Fibroblast of gingiva (primary cell): ENCODE data around the gene CDH18.

Experiments
- DNase-seq: peaks from one replicate; pipeline ENCODE4 v3.0.0-alpha.2; 2011; ENCODE audit warnings: low read depth

The CDH18 gene

DNA sequence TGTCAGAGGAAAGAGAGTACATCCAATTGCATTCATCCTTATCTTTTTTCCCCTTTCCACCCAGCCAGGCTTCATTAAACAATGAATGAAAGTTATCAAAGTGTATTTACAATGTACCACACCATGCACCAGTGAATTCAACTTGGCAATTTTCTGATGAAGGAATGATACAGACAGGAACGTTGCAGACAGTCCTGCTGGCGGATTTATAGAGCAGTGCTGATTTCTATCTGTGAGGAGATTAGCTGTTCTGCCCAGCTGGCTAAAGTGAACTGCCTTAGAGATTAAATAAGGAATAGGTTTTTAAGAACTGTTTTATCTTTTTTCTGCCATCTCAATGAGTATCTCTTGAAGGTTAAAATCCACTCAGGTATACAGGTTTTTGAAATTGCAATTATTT is 403.9 kb downstream of the CDH18 start:
- no peak for DNase-seq

GRCh38 chr5:19577882-19578281 is 410.1 kb downstream of the CDH18 start:
- no peak for DNase-seq

DNA sequence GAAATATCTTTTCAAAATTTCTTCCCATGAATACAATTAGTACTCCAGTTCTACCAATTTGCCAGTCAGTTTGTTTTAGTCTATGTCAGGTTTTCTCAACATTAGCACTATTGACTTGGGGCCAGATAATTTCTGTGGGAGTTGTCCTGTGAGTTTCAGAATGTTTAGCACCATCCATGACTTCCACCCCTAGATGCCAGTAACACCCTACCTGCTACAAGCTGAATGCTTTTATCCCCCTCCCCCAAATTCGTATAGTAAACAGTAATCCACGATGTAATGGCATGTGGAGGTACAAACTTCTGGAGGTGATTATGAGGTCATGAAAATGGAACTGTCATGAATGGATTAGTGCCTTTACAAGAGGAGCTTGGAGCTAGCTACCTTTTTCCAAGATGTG is 420.0 kb downstream of the CDH18 start:
- no peak for DNase-seq

DNA sequence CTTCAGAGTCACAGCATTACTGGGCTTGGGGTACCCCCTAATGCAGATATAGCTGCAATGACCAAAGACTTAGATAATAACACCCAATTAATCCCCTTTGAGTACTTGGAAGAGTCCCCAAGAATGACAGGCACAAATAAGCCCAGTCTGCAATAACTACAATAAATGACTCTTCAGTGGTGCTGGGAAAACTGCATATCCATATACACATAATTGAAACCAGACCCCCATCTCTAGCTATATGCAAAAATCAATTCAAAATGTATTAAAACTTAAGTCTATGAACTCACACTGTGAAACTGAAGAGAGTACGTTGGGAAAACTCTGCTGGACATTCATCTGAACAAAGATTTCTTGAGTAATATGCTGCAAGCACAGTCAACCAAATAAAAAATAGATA is 422.5 kb downstream of the CDH18 start:
- DNase-seq = no peak

DNA sequence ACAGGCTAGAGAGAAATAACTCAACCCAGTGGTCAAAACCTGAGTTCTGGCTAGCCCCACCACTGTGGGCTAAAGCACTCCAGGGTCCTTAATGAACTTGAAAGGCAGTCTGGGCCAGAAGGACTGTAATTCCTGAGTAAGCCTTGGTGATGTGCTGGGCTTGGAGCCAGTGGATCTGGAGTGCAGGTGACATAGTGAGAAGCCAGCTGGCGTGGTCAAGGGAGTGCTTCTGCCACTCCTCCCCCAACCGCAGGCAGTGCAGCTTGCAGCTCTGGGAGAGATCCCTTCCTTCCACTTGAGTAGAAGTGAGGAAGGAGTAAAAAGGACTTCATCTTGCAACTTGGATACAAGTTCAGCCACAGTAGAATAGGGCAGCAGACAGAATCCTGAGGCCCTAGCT is 424.0 kb downstream of the CDH18 start:
- no peak for DNase-seq

GRCh38 chr5:19555876-19556275 is 432.1 kb downstream of the CDH18 start:
- no peak for DNase-seq

GRCh38 chr5:19555436-19555835 is 432.6 kb downstream of the CDH18 start:
- no peak for DNase-seq

DNA sequence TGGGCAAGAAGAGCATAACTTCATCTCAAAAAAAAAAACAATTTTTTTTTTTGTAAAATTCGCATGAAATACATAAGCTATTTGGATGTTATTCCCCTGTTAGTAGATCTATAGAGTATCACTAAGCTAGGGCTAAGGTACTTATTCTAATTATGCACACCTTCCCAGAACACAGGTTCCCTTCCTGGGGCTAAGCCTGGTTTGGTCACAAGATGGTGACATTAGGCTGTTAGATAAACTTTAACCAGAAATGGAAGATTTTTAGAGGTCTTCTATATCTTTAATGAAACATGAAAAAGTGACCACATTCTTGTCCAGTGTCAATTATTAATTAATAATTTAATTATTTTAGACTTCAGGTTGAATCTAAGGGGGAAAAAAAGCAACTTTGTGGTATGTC is 433.5 kb downstream of the CDH18 start:
- no peak for DNase-seq

GRCh38 chr5:19547640-19548039 is 440.4 kb downstream of the CDH18 start:
- peak; percentile 2 for DNase-seq

DNA sequence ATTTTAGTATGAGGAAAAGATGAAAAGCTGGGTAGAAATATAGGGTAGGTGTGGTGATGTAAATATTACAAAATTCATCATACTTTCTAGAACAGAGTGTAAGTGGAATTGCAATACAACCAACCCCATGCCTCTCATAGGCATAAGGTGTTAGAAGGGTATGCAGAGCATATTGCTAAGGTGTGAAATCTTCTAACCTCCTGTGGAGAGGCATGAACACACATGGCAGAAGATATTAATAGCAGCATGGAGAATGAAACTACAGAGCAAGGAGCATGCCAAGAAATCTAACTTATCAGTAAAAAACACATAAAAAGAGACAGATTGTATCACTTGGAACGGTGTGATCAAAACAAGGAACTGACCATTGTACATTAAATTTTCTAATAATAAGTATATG is 441.5 kb downstream of the CDH18 start:
- DNase-seq = no peak

DNA sequence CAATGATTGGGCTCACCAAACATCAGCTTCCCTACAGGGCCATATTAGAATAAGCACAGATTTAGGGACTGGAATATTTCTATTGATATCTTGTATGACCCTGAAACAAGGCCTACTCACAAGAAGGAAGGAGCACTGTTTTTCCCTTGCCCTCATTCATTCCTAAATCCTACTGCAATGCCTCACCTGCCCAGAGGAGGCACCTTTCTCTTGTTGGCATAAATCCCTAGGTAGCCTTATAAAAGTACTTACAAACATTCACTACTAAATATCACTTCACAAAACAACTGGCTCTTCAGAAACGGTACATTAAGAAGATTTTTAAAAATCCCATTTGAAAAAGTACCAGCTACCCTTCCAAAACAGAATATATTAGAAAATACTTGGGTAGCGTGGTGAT is 449.4 kb downstream of the CDH18 start:
- no peak for DNase-seq

DNA sequence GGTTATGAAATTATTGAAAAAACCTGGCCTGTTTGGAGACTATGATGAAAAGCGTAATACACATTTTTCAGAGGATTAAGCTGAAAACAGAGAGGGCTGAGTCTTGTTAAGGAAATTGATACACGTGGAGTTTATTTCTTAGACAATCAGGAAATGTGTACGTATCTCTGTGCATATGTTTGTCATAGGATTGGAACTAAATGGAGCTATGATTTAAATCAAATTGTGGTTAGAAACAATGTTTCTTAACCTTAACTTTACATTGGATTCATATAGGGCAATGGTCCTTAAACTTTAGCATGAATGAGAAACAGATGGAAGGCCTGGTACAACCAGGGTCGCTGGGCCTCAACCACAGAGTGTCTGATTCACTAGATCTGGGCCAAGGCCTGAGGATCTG is 451.6 kb downstream of the CDH18 start:
- no peak for DNase-seq

- no peak for DNase-seq
Observed at GRCh38 chr5:19534751-19535150, 453.2 kb downstream of the CDH18 start.

DNA sequence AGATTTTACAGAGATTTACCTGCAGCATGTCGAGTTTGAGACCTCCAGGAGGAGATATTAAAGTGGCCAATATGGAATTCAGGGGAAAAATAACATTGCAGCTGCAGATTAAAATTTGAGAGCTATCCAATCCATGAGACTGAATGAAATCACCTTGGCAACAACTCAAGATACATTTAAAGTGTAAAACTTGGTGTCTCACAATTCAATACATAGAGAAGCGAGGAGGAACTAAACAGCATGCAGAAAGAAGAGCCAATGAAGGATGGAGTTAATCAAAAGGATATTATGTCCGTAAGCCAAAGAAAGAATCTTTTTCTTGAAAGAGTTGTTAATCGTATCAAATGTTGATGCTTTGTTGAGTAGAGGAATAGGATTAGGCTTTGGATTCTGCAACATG is 455.1 kb downstream of the CDH18 start:
- DNase-seq = no peak

DNA sequence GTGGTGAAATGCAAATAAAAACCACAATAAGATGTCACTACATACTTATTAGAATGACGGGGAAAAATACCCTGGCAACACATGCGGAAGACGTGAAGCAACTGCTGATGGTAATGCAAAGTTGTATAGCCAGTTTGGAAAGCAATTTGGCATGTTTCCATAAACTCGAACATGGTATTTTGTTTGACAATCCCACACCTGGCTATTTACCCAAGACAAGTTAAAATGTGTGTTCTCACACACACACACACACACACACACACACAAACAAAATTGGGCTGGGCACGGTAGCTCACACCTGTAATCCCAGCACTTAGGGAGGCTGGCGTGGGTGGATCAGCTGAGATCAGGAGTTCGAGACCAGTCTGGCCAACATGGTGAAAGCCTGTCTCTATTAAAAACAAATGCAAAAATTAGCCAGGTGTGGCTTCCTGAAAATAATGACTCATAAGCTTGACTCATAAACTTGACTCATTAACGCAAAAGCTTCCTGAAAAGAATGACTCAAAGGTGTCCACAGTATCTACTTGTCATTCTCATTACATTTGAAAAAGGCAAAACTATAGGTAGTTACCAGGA is 456.5 kb downstream of the CDH18 start:
- no peak for DNase-seq

DNA sequence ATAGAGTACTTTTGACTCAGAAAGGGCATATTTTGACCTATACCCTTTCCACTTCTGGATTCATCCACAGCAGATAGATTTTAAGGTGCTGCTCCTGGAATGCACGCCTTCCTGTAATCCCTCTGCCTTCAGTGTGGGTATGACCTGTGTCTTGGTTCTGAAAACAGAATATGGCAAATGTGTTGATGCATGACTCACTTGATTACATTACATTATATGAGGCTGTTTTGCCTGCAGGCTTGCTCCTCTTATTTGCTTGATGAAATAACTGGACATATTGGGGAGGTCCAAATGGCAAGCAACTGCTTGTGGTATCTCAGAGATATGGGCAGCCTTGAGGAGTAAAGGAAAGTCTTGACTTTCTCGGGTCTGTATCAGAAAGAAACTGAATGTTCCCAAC is 468.6 kb downstream of the CDH18 start:
- no peak for DNase-seq

DNA sequence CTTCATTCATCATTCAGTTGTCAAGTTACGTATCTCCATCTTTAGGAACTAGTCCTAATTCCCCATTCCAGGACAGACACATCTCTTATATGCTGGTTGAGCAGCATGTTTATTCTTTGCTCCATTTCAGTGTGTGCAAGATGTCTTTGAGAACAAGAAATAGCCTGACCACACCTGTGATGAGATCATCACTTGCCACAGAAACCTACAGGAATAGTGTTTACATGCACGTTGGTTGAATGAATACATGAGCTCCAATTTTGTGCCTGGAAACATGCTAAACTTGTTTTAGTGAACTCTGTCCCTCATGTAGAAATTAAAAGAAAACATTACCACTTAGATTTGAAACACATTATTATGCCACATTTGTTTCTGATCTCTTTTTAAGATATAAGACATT is 489.1 kb downstream of the CDH18 start:
- no peak for DNase-seq

DNA sequence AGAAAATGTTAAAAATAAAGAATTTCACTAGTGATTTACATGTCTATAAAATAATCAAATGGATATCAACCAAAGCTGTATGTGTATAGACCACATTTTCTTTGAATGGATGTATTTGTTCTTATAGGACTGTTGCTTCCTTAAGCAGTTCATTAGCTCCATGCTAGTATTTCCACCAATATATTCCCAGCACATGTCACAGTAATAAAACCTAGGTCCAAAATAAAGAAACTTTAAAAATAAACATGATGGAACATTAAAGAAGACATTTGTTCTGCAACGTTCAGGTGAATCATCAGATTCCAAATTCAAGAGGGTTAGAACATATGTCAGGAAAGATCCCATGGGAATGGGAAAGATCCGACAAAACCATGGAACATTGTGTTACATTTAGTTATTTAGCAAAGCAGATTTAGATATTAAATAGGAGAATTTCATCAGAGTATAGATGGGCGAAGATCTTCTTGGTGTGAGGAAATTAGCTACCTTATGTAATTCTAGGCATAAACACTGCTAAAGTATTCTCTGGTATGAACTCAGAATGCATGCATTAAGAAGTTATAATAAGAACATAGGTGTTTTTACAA is 490.7 kb downstream of the CDH18 start:
- DNase-seq = no peak

DNA sequence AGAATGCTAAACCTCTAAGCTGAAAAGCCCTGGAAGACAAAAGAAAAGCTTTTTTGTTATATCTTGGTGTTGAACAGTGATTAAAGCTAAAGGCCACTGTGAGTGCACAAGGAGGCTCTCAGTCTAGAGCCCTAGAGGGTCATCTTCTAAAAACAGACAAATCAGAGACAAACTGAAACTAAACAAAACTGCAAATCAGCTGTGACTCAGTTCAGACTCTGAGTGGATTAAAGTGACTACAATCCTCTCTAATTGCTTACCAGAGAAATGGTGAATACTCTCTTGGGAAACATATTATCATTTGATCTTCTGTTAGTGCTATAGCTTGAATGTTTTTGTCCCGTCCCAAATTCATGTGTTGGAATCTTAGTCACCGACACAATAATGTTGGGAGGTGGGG is 491.9 kb downstream of the CDH18 start:
- DNase-seq = no peak

DNA sequence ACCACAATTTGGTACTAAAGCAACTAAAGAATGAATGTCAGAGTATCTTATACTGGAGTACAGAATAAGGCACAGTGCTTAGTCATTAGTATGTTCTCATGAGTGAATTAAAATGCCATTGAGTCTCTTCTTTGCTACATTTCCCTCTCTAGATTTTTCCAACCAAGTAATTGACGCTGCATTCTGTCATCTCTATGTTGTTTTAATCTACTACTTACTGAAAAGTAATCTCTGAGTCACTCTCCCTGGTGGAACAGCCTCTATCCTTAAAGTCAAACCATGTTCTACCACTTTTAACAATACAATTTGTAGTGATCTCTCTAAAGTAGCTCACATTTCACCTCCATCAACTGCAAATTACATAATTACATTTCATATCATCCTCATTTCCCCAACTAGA is 495.1 kb downstream of the CDH18 start:
- DNase-seq = no peak

GRCh38 chr5:19488786-19489185 is 499.2 kb downstream of the CDH18 start:
- no peak for DNase-seq

- DNase-seq = no peak
Observed at GRCh38 chr5:19487480-19487879, 500.5 kb downstream of the CDH18 start.

GRCh38 chr5:19479562-19479961 is 508.4 kb downstream of the CDH18 start:
- no peak for DNase-seq

GRCh38 chr5:19462019-19462418 is 526.0 kb downstream of the CDH18 start:
- no peak for DNase-seq

GRCh38 chr5:19424506-19424905 is 563.5 kb downstream of the CDH18 start:
- DNase-seq = no peak
